Vagina (tissue), 2 donors: Measurements from ENCODE around the gene KRTAP10-10. TPM values are rescaled to one million over a fixed set of nuclear protein-coding genes. Genes with fewer than 3 reads are reported as not detected.
"Not testable (repeated sequence)": the region's sequence is repeated elsewhere in the genome, so short reads cannot be mapped to it uniquely, and the experiment has no call there.

Experiments used
- DNase-seq, 2 donors: peaks; one replicate each; pipeline ENCODE4 v3.0.0-alpha.2; 2017; ENCODE audit errors: extremely low spot score in 2 of 2
- H3K27ac ChIP-seq: fragments of 200-600 bp; sonication (generic); one replicate; pipeline ENCODE4 v1.5.1; 2019
- H3K27me3 ChIP-seq: fragments of 200-600 bp; sonication (generic); one replicate; pipeline ENCODE4 v1.5.1; 2019
- H3K36me3 ChIP-seq, 2 donors: fragments of 200-600 bp; sonication (generic); one replicate each; pipeline ENCODE4 v1.5.1; 2017 to 2019
- H3K4me1 ChIP-seq: fragments of 200-600 bp; sonication (generic); one replicate; pipeline ENCODE4 v1.5.1; 2019
- H3K4me3 ChIP-seq, 2 donors: fragments of 200-600 bp; sonication (generic); 1 replicate in 1 of 2; 2 replicates in 1 of 2; pipeline ENCODE4 v1.5.1; 2016 to 2019
- H3K9me3 ChIP-seq: fragments of 200-600 bp; sonication (generic); one replicate; pipeline ENCODE4 v1.5.1; 2019
- POLR2A ChIP-seq, 2 donors: fragments of 450-650 bp; IDR thresholded peaks; one replicate each; pipeline ENCODE4 v1.6.1; 2017; ENCODE audit warnings: antibody characterized with exemption in 2 of 2, mild to moderate bottlenecking in 2 of 2, moderate library complexity in 2 of 2
- POLR2AphosphoS5 ChIP-seq, 2 donors: sonication (generic); formaldehyde crosslinking; IDR thresholded peaks; one replicate each; pipeline ENCODE4 v1.9.0; 2017; ENCODE audit warnings: antibody characterized with exemption in 2 of 2, mild to moderate bottlenecking in 2 of 2, low read depth in 1 of 2; ENCODE audit not compliant: insufficient read depth in 1 of 2
- intact Hi-C: fragments of 100-400 bp; cut with DNase I; formaldehyde crosslinking; loops from one replicate; pipeline ENCODE4 v1.15.1; 2023
- total RNA-seq: library from RNA; depleted of rRNA; stranded (reverse); fragments of >200 nt; gene quantifications from one replicate; pipeline ENCODE4 v1.2.3, GENCODE V29; 2016
- TF ChIP-seq, protein P1 (sequence below), 3 experiments: fragments of 450-650 bp in 2 of 3; fragments of 200-600 bp in 1 of 3; sonication (generic) in 1 of 3; IDR thresholded peaks; one replicate each; pipeline ENCODE4 v1.5.1; 2017 to 2019; ENCODE audit warnings: antibody characterized with exemption in 3 of 3, mild to moderate bottlenecking in 2 of 3, moderate library complexity in 2 of 3

The KRTAP10-10 gene
- total RNA-seq, 1 donor from 2014 or later = not detected

GRCh38 chr21:44619886-44620285 is 17.3 kb upstream of the KRTAP10-10 start:
- Histone ChIP-seq H3K27me3 (no peaks in the 10 kb centered on the region), H3K27ac (no peak overlapping the region), H3K4me3 (no peak overlapping the region), H3K36me3 (no peaks in the 10 kb centered on the region), H3K4me1 (no peaks in the 10 kb centered on the region), H3K9me3 (peaks cover 6% of the 10 kb centered on the region)
- intact Hi-C loops = no loop called here
- TF ChIP-seq, protein P1, sequence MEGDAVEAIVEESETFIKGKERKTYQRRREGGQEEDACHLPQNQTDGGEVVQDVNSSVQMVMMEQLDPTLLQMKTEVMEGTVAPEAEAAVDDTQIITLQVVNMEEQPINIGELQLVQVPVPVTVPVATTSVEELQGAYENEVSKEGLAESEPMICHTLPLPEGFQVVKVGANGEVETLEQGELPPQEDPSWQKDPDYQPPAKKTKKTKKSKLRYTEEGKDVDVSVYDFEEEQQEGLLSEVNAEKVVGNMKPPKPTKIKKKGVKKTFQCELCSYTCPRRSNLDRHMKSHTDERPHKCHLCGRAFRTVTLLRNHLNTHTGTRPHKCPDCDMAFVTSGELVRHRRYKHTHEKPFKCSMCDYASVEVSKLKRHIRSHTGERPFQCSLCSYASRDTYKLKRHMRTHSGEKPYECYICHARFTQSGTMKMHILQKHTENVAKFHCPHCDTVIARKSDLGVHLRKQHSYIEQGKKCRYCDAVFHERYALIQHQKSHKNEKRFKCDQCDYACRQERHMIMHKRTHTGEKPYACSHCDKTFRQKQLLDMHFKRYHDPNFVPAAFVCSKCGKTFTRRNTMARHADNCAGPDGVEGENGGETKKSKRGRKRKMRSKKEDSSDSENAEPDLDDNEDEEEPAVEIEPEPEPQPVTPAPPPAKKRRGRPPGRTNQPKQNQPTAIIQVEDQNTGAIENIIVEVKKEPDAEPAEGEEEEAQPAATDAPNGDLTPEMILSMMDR (IDR thresholded peaks at IDR 0.05) = no peak
- TF ChIP-seq POLR2AphosphoS5 (IDR thresholded peaks at IDR 0.05; ENCODE audit: insufficient read depth in 1 of 2, low read depth in 1 of 2) (no peak), POLR2A (IDR thresholded peaks at IDR 0.05) (no peak)
- no peak for DNase-seq

GRCh38 chr21:44623575-44623974 is 13.6 kb upstream of the KRTAP10-10 start:
- intact Hi-C loops = no loop called here
- Histone ChIP-seq H3K27ac (no peak overlapping the region), H3K9me3 (peaks cover 6% of the 10 kb centered on the region), H3K36me3 (no peaks in the 10 kb centered on the region), H3K4me1 (no peaks in the 10 kb centered on the region), H3K27me3 (no peaks in the 10 kb centered on the region), H3K4me3 (no peak overlapping the region)
- TF ChIP-seq POLR2AphosphoS5 (IDR thresholded peaks at IDR 0.05; ENCODE audit: insufficient read depth in 1 of 2, low read depth in 1 of 2) (no peak), POLR2A (IDR thresholded peaks at IDR 0.05) (no peak)
- TF ChIP-seq, protein P1 (IDR thresholded peaks at IDR 0.05) = no peak
- no peak for DNase-seq

GRCh38 chr21:44625756-44626155 is 11.4 kb upstream of the KRTAP10-10 start:
- H3K36me3 ChIP-seq = no peaks in the 10 kb centered on the region
- intact Hi-C loops = no loop called here
- H3K4me3 ChIP-seq = no peak overlapping the region
- TF ChIP-seq, protein P1 (IDR thresholded peaks at IDR 0.05) = no peak
- TF ChIP-seq POLR2A (IDR thresholded peaks at IDR 0.05) = no peak
- TF ChIP-seq POLR2AphosphoS5 (IDR thresholded peaks at IDR 0.05; ENCODE audit: insufficient read depth in 1 of 2, low read depth in 1 of 2) = no peak
- peaks cover 6% of the 10 kb centered on the region for H3K9me3 ChIP-seq
- no peak overlapping the region for H3K27ac ChIP-seq
- peak in 1 of 2 donors; percentile 44 for DNase-seq
- no peaks in the 10 kb centered on the region for H3K27me3 ChIP-seq
- no peaks in the 10 kb centered on the region for H3K4me1 ChIP-seq

DNA sequence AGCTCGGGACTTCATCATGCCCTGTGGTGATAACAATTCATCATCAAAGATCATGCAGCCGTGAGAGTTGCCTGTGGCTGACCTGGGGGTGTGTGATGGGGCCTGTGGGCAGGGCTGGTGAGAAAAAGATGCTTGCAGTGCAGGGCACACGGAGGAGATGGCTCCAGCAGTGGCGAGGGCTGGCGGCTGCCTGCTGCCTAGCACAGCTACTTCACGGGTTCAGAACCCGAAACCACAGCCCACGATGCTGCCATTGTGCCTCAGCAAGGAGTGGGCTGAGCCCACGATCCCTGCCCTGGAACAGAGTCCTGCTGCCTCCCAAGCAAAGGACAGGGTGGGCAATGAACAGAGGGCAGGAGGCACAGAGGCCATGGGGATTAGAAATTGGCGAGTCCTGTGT is 10.9 kb upstream of the KRTAP10-10 start:
- no peak overlapping the region for H3K27ac ChIP-seq
- no peaks in the 10 kb centered on the region for H3K36me3 ChIP-seq
- no peaks in the 10 kb centered on the region for H3K4me1 ChIP-seq
- no peaks in the 10 kb centered on the region for H3K27me3 ChIP-seq
- no peak for DNase-seq
- intact Hi-C loops = no loop called here
- no peak for TF ChIP-seq POLR2A (IDR thresholded peaks at IDR 0.05)
- TF ChIP-seq, protein P1 (IDR thresholded peaks at IDR 0.05) = no peak
- no peak for TF ChIP-seq POLR2AphosphoS5 (IDR thresholded peaks at IDR 0.05; ENCODE audit: insufficient read depth in 1 of 2, low read depth in 1 of 2)
- H3K4me3 ChIP-seq = no peak overlapping the region
- peaks cover 6% of the 10 kb centered on the region for H3K9me3 ChIP-seq

- no peak for DNase-seq
- TF ChIP-seq POLR2A (IDR thresholded peaks at IDR 0.05) = no peak
- TF ChIP-seq, protein P1 (IDR thresholded peaks at IDR 0.05) = no peak
- TF ChIP-seq POLR2AphosphoS5 (IDR thresholded peaks at IDR 0.05; ENCODE audit: insufficient read depth in 1 of 2, low read depth in 1 of 2) = no peak
- Histone ChIP-seq H3K27me3 (no peaks in the 10 kb centered on the region), H3K27ac (no peak within 1 kb of the TSS), H3K9me3 (peaks cover 6% of the 10 kb centered on the region), H3K4me3 (no peak within 1 kb of the TSS), H3K4me1 (no peaks in the 10 kb centered on the region), H3K36me3 (no peaks in the 10 kb centered on the region)
- intact Hi-C loops = no loop called here
Measured at GRCh38 chr21:44626673-44627143, 10.4 kb upstream of the KRTAP10-10 start, which contains the start of gene KRTAP10-9. KRTAP10-9 (plus strand) TSS chr21:44627093; CDS start chr21:44627172, 79 bp downstream.

GRCh38 chr21:44627181-44627822 is 9.9 kb upstream of the KRTAP10-10 start:
- intact Hi-C loops, H3K9me3 ChIP-seq, H3K27ac ChIP-seq, H3K36me3 ChIP-seq, H3K27me3 ChIP-seq, H3K4me3 ChIP-seq, H3K4me1 ChIP-seq: not testable (repeated sequence)
- peak in 1 of 2 donors; percentile 29 for DNase-seq

GRCh38 chr21:44627831-44628233 is 9.3 kb upstream of the KRTAP10-10 start:
- H3K27me3 ChIP-seq, H3K4me1 ChIP-seq, H3K27ac ChIP-seq, H3K4me3 ChIP-seq, H3K36me3 ChIP-seq, intact Hi-C loops, H3K9me3 ChIP-seq: not testable (repeated sequence)
- peak in 1 of 2 donors; percentile 58 for DNase-seq
